CD14-positive monocyte (primary cell): ENCODE results near the gene ZFP92. TPM values are rescaled to one million over a fixed set of nuclear protein-coding genes. Genes with fewer than 3 reads are reported as not detected.
A peak's percentile ranks its signal among the peaks of the same experiment; 100 is the strongest.

Experiments used
- DNase-seq, 3 donors: peaks; one replicate each; pipeline ENCODE4 v3.0.0-alpha.2; 2011 to 2022
- H2AFZ ChIP-seq: 2 replicates; pipeline ENCODE4 v1.6.0; 2012; ENCODE audit warnings: mild to moderate bottlenecking, low read depth, low read length, inconsistent platforms; ENCODE audit not compliant: insufficient read depth, poor library complexity, severe bottlenecking
- H3K27ac ChIP-seq, 2 donors: 1 replicate in 1 of 2; 2 replicates in 1 of 2; pipeline ENCODE4 v1.5.1; 2012 to 2013; ENCODE audit warnings: low read length in 2 of 2, control low read depth in 1 of 2, inconsistent platforms in 1 of 2, low read depth in 1 of 2, mild to moderate bottlenecking in 1 of 2
- H3K27me3 ChIP-seq, 2 donors: one replicate each; pipeline versions ENCODE4 v1.6.0 to v1.6.1; 2011 to 2013; ENCODE audit warnings: low read length in 2 of 2; ENCODE audit not compliant: control insufficient read depth in 2 of 2, insufficient read depth in 2 of 2
- H3K36me3 ChIP-seq, 2 donors: replicated peaks in 1 of 2; 1 replicate in 1 of 2; 2 replicates in 1 of 2; pipeline versions ENCODE4 v1.5.1 to v1.6.1; 2012 to 2013; ENCODE audit warnings: low read length in 2 of 2, control low read depth in 1 of 2, inconsistent platforms in 1 of 2, mild to moderate bottlenecking in 1 of 2; ENCODE audit not compliant: insufficient read depth in 2 of 2, control insufficient read depth in 1 of 2
- H3K4me1 ChIP-seq, 2 donors: 1 replicate in 1 of 2; 2 replicates in 1 of 2; pipeline versions ENCODE4 v1.5.1 to v1.6.1; 2012 to 2013; ENCODE audit warnings: low read length in 2 of 2, control low read depth in 1 of 2, inconsistent platforms in 1 of 2, mild to moderate bottlenecking in 1 of 2, moderate library complexity in 1 of 2; ENCODE audit not compliant: insufficient read depth in 2 of 2, control insufficient read depth in 1 of 2
- H3K4me2 ChIP-seq: replicated peaks from 2 replicates; pipeline ENCODE3; 2012; ENCODE audit warnings: low read length, moderate library complexity, mild to moderate bottlenecking; ENCODE audit not compliant: poor library complexity, severe bottlenecking; ENCODE audit errors: extremely low read depth
- H3K4me3 ChIP-seq, 3 experiments: fragments of 200-600 bp in 1 of 3; sonication (generic) in 1 of 3; replicated peaks in 1 of 3; 1 replicate in 2 of 3; 2 replicates in 1 of 3; pipeline ENCODE4 v1.5.1; 2011 to 2013; ENCODE audit warnings: low read length in 3 of 3, mild to moderate bottlenecking in 3 of 3, control low read depth in 2 of 3, low read depth in 2 of 3, inconsistent platforms in 1 of 3, moderate library complexity in 1 of 3
- H3K79me2 ChIP-seq: 2 replicates; pipeline ENCODE4 v1.6.0; 2012; ENCODE audit warnings: mild to moderate bottlenecking, control low read depth, inconsistent platforms, low read length, moderate library complexity; ENCODE audit not compliant: insufficient read depth
- H3K9ac ChIP-seq: 2 replicates; pipeline ENCODE4 v1.6.0; 2017; ENCODE audit warnings: low read length, mild to moderate bottlenecking; ENCODE audit not compliant: insufficient read depth, poor library complexity, severe bottlenecking
- H3K9me3 ChIP-seq, 2 donors: replicated peaks in 1 of 2; 1 replicate in 1 of 2; 2 replicates in 1 of 2; pipeline versions ENCODE4 v1.5.1 to v1.6.1; 2012 to 2013; ENCODE audit warnings: low read length in 2 of 2, control low read depth in 1 of 2; ENCODE audit not compliant: control insufficient read depth in 1 of 2, insufficient read depth in 1 of 2
- H4K20me1 ChIP-seq: 2 replicates; pipeline ENCODE4 v1.6.0; 2012; ENCODE audit warnings: mild to moderate bottlenecking, low read length, control low read depth, moderate library complexity; ENCODE audit not compliant: insufficient read depth
- H3K27ac Mint-ChIP-seq, 7 donors: one replicate each; pipeline ENCODE4 v1.8.0; 2020; ENCODE audit warnings: mild to moderate bottlenecking in 7 of 7, mixed read lengths in 7 of 7, moderate library complexity in 6 of 7, inconsistent platforms in 2 of 7
- H3K27me3 Mint-ChIP-seq, 3 donors: one replicate each; pipeline ENCODE4 v1.8.0; 2021 to 2022; ENCODE audit warnings: low read depth in 3 of 3, mild to moderate bottlenecking in 3 of 3, mixed read lengths in 3 of 3, moderate library complexity in 3 of 3, inconsistent platforms in 1 of 3
- H3K36me3 Mint-ChIP-seq, 2 donors: one replicate each; pipeline ENCODE4 v1.8.0; 2020; ENCODE audit warnings: mixed read lengths in 2 of 2, inconsistent platforms in 1 of 2, mild to moderate bottlenecking in 1 of 2
- H3K4me1 Mint-ChIP-seq: one replicate; pipeline ENCODE4 v1.8.0; 2020; ENCODE audit warnings: mild to moderate bottlenecking, mixed read lengths
- H3K4me3 Mint-ChIP-seq, 2 donors: one replicate each; pipeline ENCODE4 v1.8.0; 2020; ENCODE audit warnings: mild to moderate bottlenecking in 2 of 2, mixed read lengths in 2 of 2, moderate library complexity in 1 of 2
- H3K9me3 Mint-ChIP-seq, 7 donors: one replicate each; pipeline ENCODE4 v1.8.0; 2020 to 2022; ENCODE audit warnings: mixed read lengths in 7 of 7, mild to moderate bottlenecking in 6 of 7, moderate library complexity in 6 of 7, inconsistent platforms in 2 of 7
- CTCF ChIP-seq: fragments of 200-600 bp; IDR thresholded peaks from one replicate; pipeline ENCODE4 v1.8.0; 2022; ENCODE audit warnings: antibody characterized with exemption, mild to moderate bottlenecking
- WGBS: methylation state at CpG from one replicate; pipeline ENCODE4 v1.1.5; 2013; ENCODE audit warnings: missing lambda C conversion rate; ENCODE audit not compliant: insufficient coverage; 5-methylcytosine and 5-hydroxymethylcytosine counted together
- intact Hi-C, 2 donors: fragments of 100-400 bp; cut with micrococcal nuclease; formaldehyde crosslinking; loops; one replicate each; pipeline versions ENCODE4 v1.15.0 to v1.15.1; 2023
- polyA plus RNA-seq, 3 donors: library from polyadenylated mRNA; depleted of rRNA in 1 of 3; unstranded in 2 of 3; stranded (reverse) in 1 of 3; fragments of 300-500 nt in 2 of 3; fragments of >200 nt in 1 of 3; fragmentation: Illumina TruSeq in 2 of 3; gene quantifications; 1 replicate in 2 of 3; 2 replicates in 1 of 3; pipeline ENCODE4 v1.2.3, GENCODE V29; 2012 to 2021

Gene ZFP92
- polyA plus RNA-seq, 3 donors: 0.04 to 0.96 (median 0.13) TPM

GRCh38 chrX:153405426-153405825, 5.8 kb upstream of the ZFP92 start:
- peak overlapping the region in 1 of 7 donors; percentile 11 for H3K27ac Mint-ChIP-seq
- H3K9me3 Mint-ChIP-seq: peaks cover 0 to 10% (median 3%) of the 10 kb centered on the region in 7 donors
- Histone ChIP-seq H3K27me3 (no peaks in the 10 kb centered on the region), H3K27ac (no peak overlapping the region), H3K9me3 (peaks cover 0 to 7% of the 10 kb centered on the region in 2 donors), H3K4me1 (no peaks in the 10 kb centered on the region), H3K4me2 (no peak overlapping the region), H4K20me1 (no peaks in the 10 kb centered on the region), H3K9ac (no peak overlapping the region), H3K4me3 (no peak overlapping the region), H3K79me2 (no peaks in the 10 kb centered on the region), H3K36me3 (no peaks in the 10 kb centered on the region), H2AFZ (no peak overlapping the region)
- H3K4me1 Mint-ChIP-seq: peaks cover 5% of the 10 kb centered on the region
- no peak for TF ChIP-seq CTCF
- no peaks in the 10 kb centered on the region for H3K36me3 Mint-ChIP-seq
- intact Hi-C loops: no loop called here
- whole genome bisulfite sequencing: 10% methylated on average over 2 of the region's 5 CpGs
- DNase-seq: no peak
- peaks cover 0 to 11% (median 0%) of the 10 kb centered on the region in 3 donors for H3K27me3 Mint-ChIP-seq
- no peak overlapping the region for H3K4me3 Mint-ChIP-seq

GRCh38 chrX:153406011-153406410, 5.3 kb upstream of the ZFP92 start:
- Histone ChIP-seq H3K4me3 (no peak overlapping the region), H3K9ac (no peak overlapping the region), H4K20me1 (no peaks in the 10 kb centered on the region), H3K27me3 (no peaks in the 10 kb centered on the region), H3K4me2 (no peak overlapping the region), H2AFZ (no peak overlapping the region), H3K4me1 (no peaks in the 10 kb centered on the region), H3K27ac (no peak overlapping the region), H3K36me3 (no peaks in the 10 kb centered on the region), H3K9me3 (peaks cover 0 to 5% of the 10 kb centered on the region in 2 donors), H3K79me2 (no peaks in the 10 kb centered on the region)
- no peak for DNase-seq
- peaks cover 0 to 10% (median 2%) of the 10 kb centered on the region in 7 donors for H3K9me3 Mint-ChIP-seq
- H3K4me1 Mint-ChIP-seq: peaks cover 7% of the 10 kb centered on the region
- no peaks in the 10 kb centered on the region for H3K36me3 Mint-ChIP-seq
- no peak overlapping the region for H3K4me3 Mint-ChIP-seq
- intact Hi-C loops: no loop called here
- H3K27ac Mint-ChIP-seq: no peak overlapping the region
- no peak for TF ChIP-seq CTCF
- peaks cover 0 to 14% (median 0%) of the 10 kb centered on the region in 3 donors for H3K27me3 Mint-ChIP-seq
- 88% methylated on average over 5 of the region's 9 CpGs for whole genome bisulfite sequencing
